Measurements from ENCODE around the gene PARPBP.

PARPBP gene

GRCh38 chr12:102197789-102198188 is 77.8 kb downstream of the PARPBP start, which contains the start of gene PMCH:
Gene PMCH, minus strand, starts transcription at chr12:102197833. Its CDS starts 63 bp downstream, at chr12:102197770.
- no peaks in the 10 kb centered on the region for H3K27me3 Mint-ChIP-seq (ENCODE audit: low read depth, poor library complexity)
- DNase-seq = no peak
- H3K27ac Mint-ChIP-seq = no peak within 1 kb of the TSS

DNA sequence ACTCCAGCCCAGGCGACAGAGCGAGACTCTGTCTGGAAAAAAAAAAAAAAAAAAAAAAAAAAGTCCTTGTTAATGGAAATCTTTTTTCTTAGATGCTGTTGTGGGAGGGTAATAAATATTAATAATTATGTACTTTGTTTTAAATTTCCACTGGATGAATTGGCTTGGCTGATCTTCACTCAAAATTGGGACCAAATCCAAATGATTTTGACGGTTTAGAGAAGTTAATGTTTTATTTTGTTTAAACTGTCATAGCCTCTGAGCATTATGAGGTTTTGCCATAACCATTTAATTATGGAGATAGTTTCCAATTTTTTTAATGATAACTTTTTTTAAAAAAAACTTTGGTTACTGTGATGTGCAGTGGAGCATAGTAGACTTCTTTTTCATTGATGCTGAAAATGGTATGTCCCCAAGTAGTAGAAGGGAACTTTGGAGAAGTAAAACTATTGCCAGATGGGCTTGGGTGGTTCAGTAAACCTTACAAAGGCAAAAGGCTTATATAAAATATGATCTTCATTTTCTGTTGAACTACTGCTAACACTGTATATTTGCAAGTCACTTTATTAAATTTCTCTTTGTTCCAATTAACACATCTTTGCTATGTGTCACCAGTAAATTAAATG is 81.6 kb downstream of the PARPBP start:
- no peak overlapping the region for H3K27ac Mint-ChIP-seq

More at GRCh38 chr12:102197789-102198188, 77.8 kb downstream of the PARPBP start, which contains the start of gene PMCH:
- no peak for TF ChIP-seq CTCF (IDR thresholded peaks at IDR 0.05)
- Mint-ChIP-seq H3K36me3 (ENCODE audit: low read depth) (peaks cover 16% of the 10 kb centered on the region), H3K9me3 (no peaks in the 10 kb centered on the region), H3K4me3 (no peak within 1 kb of the TSS), H3K4me1 (no peaks in the 10 kb centered on the region)

DNA sequence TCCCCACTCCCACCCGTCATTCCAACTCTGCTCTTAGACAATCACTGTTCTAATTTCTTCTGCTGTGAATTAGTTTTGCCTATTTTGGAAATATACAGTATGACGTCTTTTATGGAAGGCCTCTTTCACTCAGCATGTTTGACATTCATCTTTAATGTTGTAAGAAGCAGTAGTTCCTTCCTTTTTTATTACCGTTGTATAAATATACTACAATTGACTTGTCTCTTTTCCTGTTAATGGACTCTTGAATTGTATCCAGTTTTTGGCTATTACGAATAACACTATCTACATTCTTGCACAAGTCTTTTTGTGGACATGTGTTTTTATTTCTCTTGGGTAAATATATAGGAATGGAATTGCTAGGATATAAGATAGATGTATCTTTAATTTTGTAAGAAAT is 82.6 kb downstream of the PARPBP start:
- TF ChIP-seq CTCF (IDR thresholded peaks at IDR 0.05) = no peak

More for the DNA sequence above, 81.6 kb downstream of the PARPBP start:
- Mint-ChIP-seq H3K36me3 (ENCODE audit: low read depth) (peaks cover 49% of the 10 kb centered on the region), H3K27me3 (ENCODE audit: low read depth, poor library complexity) (no peaks in the 10 kb centered on the region), H3K4me3 (no peak overlapping the region), H3K4me1 (no peaks in the 10 kb centered on the region), H3K9me3 (peaks cover 16% of the 10 kb centered on the region)
- no peak for TF ChIP-seq CTCF (IDR thresholded peaks at IDR 0.05)
- no peak for DNase-seq

DNA sequence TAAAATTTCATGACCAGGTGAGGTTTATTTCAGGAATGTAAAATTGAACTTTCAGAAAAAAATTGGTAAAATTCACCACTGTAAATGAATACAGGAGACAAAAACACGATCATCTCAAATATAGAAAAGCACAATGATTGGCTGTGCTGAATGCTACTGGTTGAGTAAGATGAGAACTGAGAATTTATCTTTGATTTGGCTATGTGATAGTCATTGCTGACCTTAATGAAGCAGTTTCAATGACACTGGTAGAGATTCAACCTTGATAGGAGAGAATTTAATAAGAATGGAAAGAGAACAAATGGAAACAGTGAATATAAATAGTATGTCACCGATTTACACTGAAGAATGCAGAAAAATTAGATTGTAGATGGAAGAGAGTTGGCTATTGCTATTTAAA is 84.0 kb downstream of the PARPBP start:
- Mint-ChIP-seq H3K4me3 (no peak overlapping the region), H3K4me1 (no peaks in the 10 kb centered on the region), H3K36me3 (ENCODE audit: low read depth) (peaks cover 74% of the 10 kb centered on the region), H3K27ac (no peak overlapping the region), H3K27me3 (ENCODE audit: low read depth, poor library complexity) (no peaks in the 10 kb centered on the region), H3K9me3 (peaks cover 34% of the 10 kb centered on the region)
- DNase-seq = no peak
- no peak for TF ChIP-seq CTCF (IDR thresholded peaks at IDR 0.05)

More for the DNA sequence above, 82.6 kb downstream of the PARPBP start:
- H3K27me3 Mint-ChIP-seq (ENCODE audit: low read depth, poor library complexity) = no peaks in the 10 kb centered on the region
- no peak overlapping the region for H3K27ac Mint-ChIP-seq
- H3K9me3 Mint-ChIP-seq = peaks cover 20% of the 10 kb centered on the region
- peaks cover 59% of the 10 kb centered on the region for H3K36me3 Mint-ChIP-seq (ENCODE audit: low read depth)
- H3K4me1 Mint-ChIP-seq = no peaks in the 10 kb centered on the region
- DNase-seq = no peak
- H3K4me3 Mint-ChIP-seq = no peak overlapping the region

- Mint-ChIP-seq H3K4me1 (no peaks in the 10 kb centered on the region), H3K9me3 (no peaks in the 10 kb centered on the region), H3K36me3 (ENCODE audit: low read depth) (no peaks in the 10 kb centered on the region), H3K4me3 (no peak overlapping the region), H3K27me3 (ENCODE audit: low read depth, poor library complexity) (no peaks in the 10 kb centered on the region), H3K27ac (no peak overlapping the region)
- no peak for TF ChIP-seq CTCF (IDR thresholded peaks at IDR 0.05)
- no peak for DNase-seq
These were observed 96.2 kb downstream of the PARPBP start for GRCh38 chr12:102215992-102216691.

Data from nephron progenitor cell (in vitro differentiated cells).